Prostate gland (tissue), 2 donors: ENCODE measurements around the gene TRNP1. TPM values are rescaled to one million over a fixed set of nuclear protein-coding genes. Genes with fewer than 3 reads are reported as not detected.
"Not testable (repeated sequence)": the region's sequence is repeated elsewhere in the genome, so short reads cannot be mapped to it uniquely, and the experiment has no call there.

Experiments used
- DNase-seq: peaks from one replicate; pipeline ENCODE4 v3.0.0-alpha.2; 2019; ENCODE audit warnings: low spot score
- H3K27ac ChIP-seq, 2 donors: fragments of 200-600 bp; sonication (generic); 2 replicates each; pipeline ENCODE4 v1.5.1; 2017 to 2019
- H3K27me3 ChIP-seq: fragments of 200-600 bp; sonication (generic); replicated peaks from 2 replicates; pipeline ENCODE4 v1.5.1; 2019; ENCODE audit not compliant: insufficient read depth
- H3K36me3 ChIP-seq, 2 donors: fragments of 200-600 bp; sonication (generic); 1 replicate in 1 of 2; 2 replicates in 1 of 2; pipeline versions ENCODE4 v1.5.1 to v1.8.1; 2017 to 2019
- H3K4me1 ChIP-seq: fragments of 200-600 bp; sonication (generic); replicated peaks from 2 replicates; pipeline ENCODE4 v1.5.1; 2019
- H3K4me3 ChIP-seq, 2 donors: fragments of 200-600 bp; sonication (generic); 2 replicates each; pipeline ENCODE4 v1.5.1; 2017 to 2019
- H3K9me3 ChIP-seq: fragments of 200-600 bp; sonication (generic); 2 replicates; pipeline ENCODE4 v1.5.1; 2017
- CTCF ChIP-seq, 4 experiments: fragments of 200-600 bp in 2 of 4; fragments of 450-650 bp in 2 of 4; sonication (generic) in 2 of 4; IDR thresholded peaks; 1 replicate in 3 of 4; 2 replicates in 1 of 4; pipeline ENCODE4 v1.5.1; 2016 to 2019; ENCODE audit warnings: antibody characterized with exemption in 4 of 4, mild to moderate bottlenecking in 2 of 4, moderate library complexity in 2 of 4
- POLR2A ChIP-seq: fragments of 450-650 bp; IDR thresholded peaks from one replicate; pipeline ENCODE4 v1.6.1; 2016; ENCODE audit warnings: antibody characterized with exemption, mild to moderate bottlenecking
- POLR2AphosphoS5 ChIP-seq: sonication (generic); formaldehyde crosslinking; IDR thresholded peaks from one replicate; pipeline ENCODE4 v1.6.1; 2017; ENCODE audit warnings: antibody characterized with exemption
- WGBS: methylation state at CpG from one replicate; pipeline ENCODE4 v1.1.5; 2018; 5-methylcytosine and 5-hydroxymethylcytosine counted together
- intact Hi-C: fragments of 100-400 bp; cut with DNase I; formaldehyde crosslinking; loops from one replicate; pipeline ENCODE4 v1.14.2; 2022
- total RNA-seq, 2 donors: library from RNA; depleted of rRNA; stranded (reverse); fragments of >200 nt; gene quantifications; one replicate each; pipeline ENCODE4 v1.1.0, GENCODE V29; 2016

Gene TRNP1
- total RNA-seq, 2 donors from 2014 or later, result 21.1 to 30.6 TPM

GRCh38 chr1:26981146-26981846, 12.2 kb upstream of the TRNP1 start:
- no peaks in the 10 kb centered on the region for H3K4me1 ChIP-seq
- H3K9me3 ChIP-seq, result no peaks in the 10 kb centered on the region
- no peak for TF ChIP-seq POLR2A
- no peak for TF ChIP-seq CTCF (IDR thresholded peaks at IDR 0.05)
- no peaks in the 10 kb centered on the region for H3K36me3 ChIP-seq
- no peak overlapping the region for H3K4me3 ChIP-seq
- H3K27me3 ChIP-seq, result no peaks in the 10 kb centered on the region
- WGBS, result 75% methylated on average over 3 of the region's 3 CpGs
- H3K27ac ChIP-seq, result no peak overlapping the region
- intact Hi-C loops, result no loop called here
- no peak for DNase-seq

- WGBS, result 60% methylated on average over 5 of the region's 5 CpGs
- H3K27me3 ChIP-seq, result no peaks in the 10 kb centered on the region
- no peaks in the 10 kb centered on the region for H3K4me1 ChIP-seq
- no peaks in the 10 kb centered on the region for H3K9me3 ChIP-seq
- no peak overlapping the region for H3K4me3 ChIP-seq
- TF ChIP-seq CTCF (IDR thresholded peaks at IDR 0.05) (no peak), POLR2A (no peak), POLR2AphosphoS5 (no peak)
- no peak for DNase-seq
- intact Hi-C loops, result no loop called here
- no peak overlapping the region for H3K27ac ChIP-seq
- no peaks in the 10 kb centered on the region for H3K36me3 ChIP-seq
Observed at GRCh38 chr1:26983863-26984262, 9.6 kb upstream of the TRNP1 start.

- no peak for DNase-seq
- Histone ChIP-seq H3K9me3 (no peaks in the 10 kb centered on the region), H3K4me1 (no peaks in the 10 kb centered on the region), H3K36me3 (no peaks in the 10 kb centered on the region), H3K27me3 (no peaks in the 10 kb centered on the region), H3K27ac (no peak overlapping the region), H3K4me3 (no peak overlapping the region)
- TF ChIP-seq CTCF (IDR thresholded peaks at IDR 0.05), result no peak
- no peak for TF ChIP-seq POLR2AphosphoS5
- no peak for TF ChIP-seq POLR2A
- intact Hi-C loops, result no loop called here
- 89% methylated on average over 8 of the region's 8 CpGs for WGBS
Observed at GRCh38 chr1:26984291-26984690, 9.2 kb upstream of the TRNP1 start.

- TF ChIP-seq POLR2AphosphoS5 (no peak), CTCF (IDR thresholded peaks at IDR 0.05) (no peak), POLR2A (no peak)
- H3K4me1 ChIP-seq, result no peaks in the 10 kb centered on the region
- DNase-seq, result no peak
- no peaks in the 10 kb centered on the region for H3K27me3 ChIP-seq
- no peak overlapping the region for H3K4me3 ChIP-seq
- H3K36me3 ChIP-seq, result no peaks in the 10 kb centered on the region
- H3K9me3 ChIP-seq, result no peaks in the 10 kb centered on the region
- intact Hi-C loops, result no loop called here
- WGBS, result 34% methylated on average over 2 of the region's 2 CpGs
- H3K27ac ChIP-seq, result no peak overlapping the region
Observed at GRCh38 chr1:26986658-26987057, 6.8 kb upstream of the TRNP1 start.

GRCh38 chr1:26989403-26990109, 3.9 kb upstream of the TRNP1 start:
- H3K4me3 ChIP-seq, DNase-seq, H3K36me3 ChIP-seq, H3K9me3 ChIP-seq, H3K27ac ChIP-seq, H3K27me3 ChIP-seq, intact Hi-C loops, H3K4me1 ChIP-seq: not testable (repeated sequence)
- 80% methylated on average over 12 of the region's 12 CpGs for WGBS
